PC-9 (cell line): ENCODE data around the gene LY86.

ENCODE experiments used
- EZH2 ChIP-seq: fragments of 200-600 bp; sonication (generic); IDR thresholded peaks from 2 replicates; pipeline ENCODE4 v1.8.0; 2017; ENCODE audit warnings: antibody characterized with exemption, low read depth
- TF ChIP-seq, protein P1 (sequence below): fragments of 200-600 bp; sonication (generic); conservative IDR thresholded peaks from 2 replicates; pipeline ENCODE4 v1.6.1; 2017; ENCODE audit warnings: mixed run types, antibody characterized with exemption, mild to moderate bottlenecking, moderate library complexity

GRCh38 chr6:6639572-6639971 lies 51.1 kb downstream of the LY86 start:
- TF ChIP-seq, protein P1, sequence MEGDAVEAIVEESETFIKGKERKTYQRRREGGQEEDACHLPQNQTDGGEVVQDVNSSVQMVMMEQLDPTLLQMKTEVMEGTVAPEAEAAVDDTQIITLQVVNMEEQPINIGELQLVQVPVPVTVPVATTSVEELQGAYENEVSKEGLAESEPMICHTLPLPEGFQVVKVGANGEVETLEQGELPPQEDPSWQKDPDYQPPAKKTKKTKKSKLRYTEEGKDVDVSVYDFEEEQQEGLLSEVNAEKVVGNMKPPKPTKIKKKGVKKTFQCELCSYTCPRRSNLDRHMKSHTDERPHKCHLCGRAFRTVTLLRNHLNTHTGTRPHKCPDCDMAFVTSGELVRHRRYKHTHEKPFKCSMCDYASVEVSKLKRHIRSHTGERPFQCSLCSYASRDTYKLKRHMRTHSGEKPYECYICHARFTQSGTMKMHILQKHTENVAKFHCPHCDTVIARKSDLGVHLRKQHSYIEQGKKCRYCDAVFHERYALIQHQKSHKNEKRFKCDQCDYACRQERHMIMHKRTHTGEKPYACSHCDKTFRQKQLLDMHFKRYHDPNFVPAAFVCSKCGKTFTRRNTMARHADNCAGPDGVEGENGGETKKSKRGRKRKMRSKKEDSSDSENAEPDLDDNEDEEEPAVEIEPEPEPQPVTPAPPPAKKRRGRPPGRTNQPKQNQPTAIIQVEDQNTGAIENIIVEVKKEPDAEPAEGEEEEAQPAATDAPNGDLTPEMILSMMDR, result no peak
- TF ChIP-seq EZH2, result no peak
